KBM-7 (cell line): ENCODE measurements around the gene NAP1L5.

Source experiments
- DNase-seq: peaks from one replicate; pipeline ENCODE4 v3.0.0-alpha.2; 2015
- in situ Hi-C: fragments of 300-500 bp; cut with MboI; formaldehyde crosslinking; loops from 2 replicates; pipeline ENCODE4 v1.14.3; 2020; ENCODE audit warnings: low sequenced_read_pairs, low pct_unique_long_range_greater_than_20kb, mixed read lengths

The NAP1L5 gene

GRCh38 chr4:88725143-88725542 is 27.5 kb upstream of the NAP1L5 start:
- in situ Hi-C loops = no loop called here
- no peak for DNase-seq

- no peak for DNase-seq
- in situ Hi-C loops = no loop called here
Measured at GRCh38 chr4:88724406-88724805, 26.8 kb upstream of the NAP1L5 start.

- DNase-seq = no peak
- in situ Hi-C loops = no loop called here
Measured at GRCh38 chr4:88722828-88723227, 25.2 kb upstream of the NAP1L5 start.

DNA sequence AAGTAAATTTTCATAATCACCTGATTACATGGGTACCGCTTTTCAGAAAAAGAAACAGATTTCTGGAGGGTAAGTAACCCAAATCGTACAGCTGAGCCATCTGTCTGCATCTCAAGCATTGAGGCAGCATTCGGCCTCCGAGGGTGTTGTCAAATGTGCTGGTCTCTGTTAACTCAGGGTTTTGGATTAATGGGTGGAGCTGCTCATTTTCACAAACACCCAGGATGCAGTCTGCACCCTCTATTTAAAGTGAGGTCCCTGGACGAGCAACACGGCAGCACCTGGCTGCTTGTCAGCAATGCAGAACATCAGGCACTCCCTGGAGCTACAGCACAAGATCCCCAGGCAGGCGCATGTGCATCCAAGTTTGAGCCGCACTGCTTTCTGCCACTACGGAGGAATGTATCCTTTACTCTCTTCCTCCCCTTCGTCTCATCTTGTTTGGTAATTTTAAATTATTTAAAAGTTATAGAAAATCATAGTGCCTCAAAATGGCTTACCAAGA is 24.7 kb upstream of the NAP1L5 start:
- no peak for DNase-seq
- in situ Hi-C loops = no loop called here

DNA sequence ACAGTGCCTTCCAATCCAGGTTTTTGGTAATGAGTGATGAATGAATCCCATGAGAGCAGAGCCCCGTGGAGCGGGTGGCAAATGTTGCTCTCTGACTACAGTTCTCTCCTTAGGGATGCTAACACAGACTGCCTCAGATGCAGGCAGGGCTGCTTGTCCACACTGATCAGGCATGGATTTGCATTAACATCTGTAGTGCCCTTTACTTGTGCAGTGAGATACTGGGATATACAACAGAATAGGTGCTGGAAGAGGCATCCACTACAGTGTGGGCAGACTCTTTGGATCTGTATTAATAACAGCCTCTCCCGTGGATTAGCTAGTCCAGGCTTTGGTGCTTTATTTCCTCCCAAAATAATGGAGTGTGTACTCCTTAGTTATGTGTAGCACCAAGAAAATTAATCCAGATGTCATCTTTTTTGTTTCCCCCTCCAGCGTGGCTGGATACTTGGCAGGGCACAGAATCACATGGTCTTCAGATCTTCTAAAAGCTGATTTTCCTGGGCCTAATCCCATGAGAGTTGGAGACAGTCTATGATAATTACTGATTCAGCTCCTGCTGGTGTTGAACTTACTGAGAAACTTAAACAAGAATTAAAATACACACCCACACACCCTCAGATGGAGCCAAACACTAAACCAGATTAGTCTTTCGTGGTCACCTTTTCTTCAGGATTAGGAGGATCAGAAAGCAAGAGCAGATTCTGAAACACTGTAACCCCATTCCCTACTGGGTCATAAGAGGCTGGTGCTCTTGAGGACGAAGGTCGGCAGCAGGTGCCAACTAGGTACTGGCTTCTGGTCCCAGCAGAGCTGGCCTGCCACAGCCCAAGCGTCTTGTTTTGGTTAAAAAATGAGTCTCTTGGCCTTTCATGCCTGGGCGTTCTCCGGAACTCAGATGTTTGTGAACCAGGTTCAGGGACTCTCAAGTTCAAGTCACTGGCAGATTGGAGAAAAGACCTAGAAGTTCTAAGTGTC is 23.1 kb upstream of the NAP1L5 start:
- DNase-seq = no peak
- in situ Hi-C loops = no loop called here

DNA sequence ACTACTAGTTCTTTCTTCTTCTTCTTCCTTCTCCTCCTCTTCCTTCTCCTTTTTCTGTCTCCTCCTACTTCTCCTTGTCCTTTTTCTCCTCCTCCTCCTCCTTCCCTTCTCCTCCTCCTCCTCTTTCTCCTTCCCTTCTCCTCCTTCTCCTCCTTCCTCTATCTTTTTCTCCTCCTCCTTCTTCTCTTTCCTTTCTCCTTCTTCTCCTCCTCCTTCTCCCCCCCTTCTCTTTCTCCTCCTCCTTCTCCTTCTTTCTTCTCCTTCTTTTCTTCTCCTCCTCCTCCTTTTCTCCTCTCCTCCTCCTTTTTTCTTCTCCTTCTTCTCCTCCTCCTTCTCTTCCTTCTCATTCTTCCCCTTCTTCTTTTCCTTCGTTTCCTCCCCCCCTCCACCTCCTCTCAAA is 21.8 kb upstream of the NAP1L5 start:
- in situ Hi-C loops = no loop called here
- peak; percentile 13 for DNase-seq

GRCh38 chr4:88718098-88718497 is 20.5 kb upstream of the NAP1L5 start:
- no peak for DNase-seq

DNA sequence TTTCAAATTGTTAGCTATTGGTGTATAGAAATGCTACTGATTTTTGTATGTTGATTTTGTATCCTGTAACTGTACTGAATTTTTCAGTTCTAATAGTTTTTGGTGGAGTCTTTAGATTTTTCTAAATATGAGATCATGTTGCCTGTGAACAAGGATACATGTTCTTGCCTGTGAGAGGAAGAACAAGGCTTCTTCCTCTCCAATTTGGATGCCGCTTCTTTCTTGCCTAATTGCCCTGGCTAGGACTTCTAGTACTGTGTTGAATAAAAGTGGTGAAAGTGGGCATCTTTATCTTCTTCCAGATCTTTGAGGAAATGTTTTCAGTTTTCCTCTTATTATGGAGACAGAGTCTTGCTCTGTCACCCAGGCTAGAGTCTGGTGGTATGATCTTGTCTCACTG is 16.2 kb upstream of the NAP1L5 start:
- in situ Hi-C loops = no loop called here
- no peak for DNase-seq

More at GRCh38 chr4:88718098-88718497, 20.5 kb upstream of the NAP1L5 start:
- in situ Hi-C loops = no loop called here

GRCh38 chr4:88709989-88710388 is 12.4 kb upstream of the NAP1L5 start:
- in situ Hi-C loops = no loop called here
- no peak for DNase-seq

DNA sequence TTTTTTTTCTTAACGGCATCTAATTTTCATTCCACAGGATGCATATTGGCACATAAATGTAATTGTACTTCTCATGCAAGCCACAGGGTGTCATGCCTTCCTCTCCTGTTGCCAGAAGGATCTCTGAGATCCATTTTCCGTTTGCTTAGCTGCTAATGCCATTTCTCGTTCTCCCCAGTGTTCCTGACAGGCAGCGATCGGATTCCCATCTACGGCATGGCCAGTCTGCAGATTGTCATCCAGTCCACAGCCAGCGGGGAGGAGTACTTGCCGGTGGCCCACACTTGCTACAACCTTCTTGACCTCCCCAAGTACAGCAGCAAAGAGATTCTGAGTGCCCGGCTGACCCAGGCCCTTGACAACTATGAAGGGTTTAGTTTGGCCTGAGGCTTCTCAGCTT is 8.9 kb upstream of the NAP1L5 start:
- DNase-seq = peak; percentile 12
- in situ Hi-C loops = no loop called here

GRCh38 chr4:88705805-88706492 is 8.3 kb upstream of the NAP1L5 start:
- no peak for DNase-seq
- in situ Hi-C loops = no loop called here

- in situ Hi-C loops = no loop called here
- DNase-seq = no peak
Measured at GRCh38 chr4:88705223-88705622, 7.6 kb upstream of the NAP1L5 start.

GRCh38 chr4:88702782-88703181 is 5.2 kb upstream of the NAP1L5 start:
- no peak for DNase-seq
- in situ Hi-C loops = no loop called here

GRCh38 chr4:88698519-88698918 is 890 bp upstream of the NAP1L5 start:
- in situ Hi-C loops = no loop called here
- DNase-seq = no peak

DNA sequence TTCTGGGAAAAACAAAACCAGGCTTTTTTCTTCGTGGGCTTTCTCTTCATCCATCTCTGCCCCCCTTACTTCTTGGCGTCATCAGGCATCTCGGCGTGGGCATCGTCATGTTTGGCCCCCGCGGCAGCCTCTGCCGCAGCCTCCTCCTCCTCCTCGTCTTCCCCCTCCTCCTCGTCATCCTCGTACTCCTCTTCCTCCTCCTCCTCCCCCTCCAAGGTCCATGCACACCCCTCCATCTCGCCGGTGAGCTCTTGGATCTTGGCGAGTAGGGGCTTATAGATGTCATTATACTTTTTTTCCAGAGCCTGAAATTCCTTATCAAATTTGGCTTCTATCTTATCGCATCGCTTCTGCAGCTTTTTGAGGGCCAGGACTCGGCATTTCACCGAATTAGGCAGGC is 488 bp downstream of the NAP1L5 start:
- in situ Hi-C loops = no loop called here
- DNase-seq = peak; percentile 29

DNA sequence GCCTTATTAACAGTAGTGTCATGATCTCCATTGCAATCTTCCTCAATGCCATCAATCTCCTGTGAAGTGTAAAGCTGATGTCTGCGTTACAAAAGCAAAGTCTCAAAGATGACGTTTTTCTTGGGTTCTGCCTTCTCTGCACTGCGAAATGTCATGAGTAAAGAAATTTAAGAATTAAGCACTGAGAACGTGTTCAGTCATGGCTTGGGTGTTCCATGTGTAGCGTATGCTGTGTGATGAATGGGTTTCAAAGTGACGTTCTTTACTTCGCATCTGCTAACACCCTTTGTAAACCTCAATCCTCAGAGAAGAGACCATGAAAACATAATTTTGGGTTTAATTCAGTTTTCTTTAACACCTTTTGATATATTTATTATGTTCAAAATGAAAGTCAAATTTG is 999 bp downstream of the NAP1L5 start:
- in situ Hi-C loops = no loop called here
- no peak for DNase-seq

- in situ Hi-C loops = no loop called here
- DNase-seq = no peak
Measured at GRCh38 chr4:88693792-88694191, 3.8 kb downstream of the NAP1L5 start.

GRCh38 chr4:88690355-88690754 is 7.3 kb downstream of the NAP1L5 start:
- DNase-seq = no peak
- in situ Hi-C loops = no loop called here

GRCh38 chr4:88681209-88681608 is 16.4 kb downstream of the NAP1L5 start:
- in situ Hi-C loops = no loop called here
- no peak for DNase-seq

GRCh38 chr4:88675543-88675942 is 22.1 kb downstream of the NAP1L5 start:
- in situ Hi-C loops = no loop called here
- no peak for DNase-seq
